NAMALWA (cell line): ENCODE data around the gene DDX51.

Experiments used
- DNase-seq: peaks from one replicate; pipeline ENCODE4 v3.0.0-alpha.2; 2015; ENCODE audit warnings: low spot score

The DDX51 gene

GRCh38 chr12:132166801-132167591 lies 22.9 kb upstream of the DDX51 start:
- no peak for DNase-seq

DNA sequence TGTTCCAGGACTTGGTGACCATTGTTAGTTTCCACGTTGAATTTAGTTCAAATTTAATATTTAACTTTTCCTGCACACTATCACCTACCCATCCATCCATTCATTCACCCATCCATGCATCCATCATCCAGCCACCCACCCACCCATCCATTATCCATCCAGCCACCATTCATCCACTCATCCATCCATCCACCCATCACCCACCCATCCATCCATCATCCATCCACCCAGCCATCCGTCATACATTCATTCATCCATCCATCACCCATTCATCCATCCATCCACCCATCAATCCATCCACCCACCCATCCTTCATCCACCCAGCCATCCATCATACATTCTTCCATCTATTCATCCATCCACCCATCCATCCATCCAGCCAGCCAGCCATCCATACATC lies 22.0 kb upstream of the DDX51 start:
- DNase-seq = no peak

DNA sequence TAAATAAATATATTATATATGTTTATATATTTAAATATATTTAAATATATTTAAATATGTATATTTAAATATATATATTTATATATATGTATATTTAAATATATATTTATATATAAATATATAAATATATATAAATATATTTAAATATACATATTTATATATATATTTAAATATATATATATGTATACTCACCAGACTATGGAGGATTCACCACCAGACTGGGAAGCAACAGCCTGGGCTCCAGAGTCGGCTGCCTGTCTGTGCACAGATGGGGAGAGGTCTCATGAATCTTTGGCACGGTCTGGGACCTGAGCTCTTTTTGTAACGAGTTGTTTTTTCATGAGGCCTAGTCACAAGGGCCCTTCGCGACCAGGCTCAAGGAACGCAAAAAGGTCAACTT lies 21.5 kb upstream of the DDX51 start:
- DNase-seq = no peak

- no peak for DNase-seq
These were observed 20.3 kb upstream of the DDX51 start for GRCh38 chr12:132164426-132164825.

DNA sequence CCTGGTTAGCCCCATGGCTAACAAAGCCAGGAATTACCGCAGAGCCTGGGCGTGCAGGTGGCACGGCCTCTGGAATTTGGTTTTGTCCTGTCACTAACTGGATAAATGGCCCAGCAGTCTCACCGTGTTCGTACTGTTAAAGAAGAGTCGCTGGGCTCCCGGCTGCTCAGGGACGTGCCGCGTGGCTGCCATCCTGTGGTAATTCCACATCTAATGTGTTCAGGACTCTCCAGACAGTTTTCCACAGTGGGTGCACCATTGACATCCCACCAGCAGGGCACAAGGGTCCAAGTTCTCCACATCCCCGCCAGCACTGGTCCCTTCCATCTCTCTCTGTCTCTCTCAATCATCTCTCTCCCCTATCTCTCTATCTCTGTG lies 19.8 kb upstream of the DDX51 start:
- DNase-seq = no peak

DNA sequence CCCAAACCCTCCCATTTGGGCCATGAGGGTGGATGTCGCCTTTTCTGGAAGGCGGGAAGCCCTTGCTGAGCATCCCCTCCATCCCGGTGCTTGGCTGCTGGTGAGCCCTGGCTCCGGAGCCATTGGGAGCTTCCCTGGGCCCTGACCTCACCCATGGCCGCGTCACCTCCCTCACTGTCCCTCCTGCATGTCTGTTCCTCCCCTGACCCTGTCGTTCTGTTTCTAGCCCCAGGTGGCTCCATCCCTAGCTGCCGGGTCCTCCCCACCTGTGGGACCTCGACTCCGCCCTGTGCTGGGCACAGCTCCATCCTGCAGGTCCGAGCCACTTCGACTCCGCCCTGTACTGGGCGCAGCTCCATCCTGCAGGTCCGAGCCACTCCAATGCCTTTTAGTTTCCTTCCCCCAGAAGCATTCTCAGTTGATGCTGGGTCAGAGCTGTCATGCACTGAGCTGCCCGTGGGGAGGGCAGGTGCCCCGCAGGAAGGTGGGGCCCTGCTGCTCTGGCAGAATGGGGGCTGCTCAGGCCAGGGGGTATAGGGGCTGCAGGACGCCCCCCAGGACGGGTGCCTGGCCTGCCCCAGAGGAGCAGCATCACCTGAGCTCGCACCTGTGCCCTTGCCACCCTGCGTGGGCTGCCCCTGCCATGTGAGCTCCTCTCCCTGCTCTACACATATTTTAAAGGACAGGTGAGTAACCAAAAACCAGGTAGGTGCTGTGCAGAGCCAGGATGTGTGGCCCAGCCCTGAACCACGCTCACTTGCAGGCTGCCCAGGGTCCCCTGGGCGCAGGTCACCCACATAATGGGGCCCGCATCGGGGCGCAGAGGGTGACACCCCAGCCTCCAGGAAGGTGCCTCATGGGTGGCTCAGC lies 19.2 kb upstream of the DDX51 start:
- DNase-seq = no peak

- no peak for DNase-seq
These were observed 18.5 kb upstream of the DDX51 start for GRCh38 chr12:132162508-132163031.

DNA sequence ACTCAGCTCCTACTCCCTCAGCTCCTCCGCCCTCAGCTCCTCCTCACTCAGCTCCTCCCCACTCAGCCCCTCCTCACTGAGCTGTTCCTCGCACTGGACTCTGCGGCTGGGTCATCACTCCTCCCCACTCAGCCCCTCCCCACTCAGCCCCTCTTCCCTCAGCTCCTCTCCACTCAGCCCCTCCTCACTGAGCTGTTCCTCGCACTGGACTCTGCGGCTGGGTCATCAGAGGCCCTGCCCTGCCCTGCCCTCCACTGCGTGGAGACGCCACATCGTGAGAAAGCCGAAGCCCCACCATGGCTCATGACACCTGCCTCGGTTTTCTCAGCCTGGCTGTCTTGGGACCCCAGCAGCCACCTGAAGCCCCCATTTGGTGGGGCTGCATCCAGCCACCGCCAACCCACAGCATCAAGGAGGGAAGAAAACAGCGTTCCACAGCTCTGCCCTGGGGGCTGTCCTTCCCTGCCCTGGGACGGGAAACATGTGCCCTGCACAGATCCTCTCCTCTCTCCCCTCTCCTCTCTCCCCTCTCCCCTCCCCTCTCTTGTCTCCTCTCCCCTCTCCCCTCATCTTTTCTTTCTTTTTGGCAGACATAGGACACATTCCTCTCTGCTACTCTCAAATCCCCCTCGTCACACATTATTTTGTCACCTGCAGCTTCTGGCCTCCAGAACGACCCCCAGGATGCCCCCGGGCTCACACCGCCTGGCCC lies 17.8 kb upstream of the DDX51 start:
- no peak for DNase-seq

DNA sequence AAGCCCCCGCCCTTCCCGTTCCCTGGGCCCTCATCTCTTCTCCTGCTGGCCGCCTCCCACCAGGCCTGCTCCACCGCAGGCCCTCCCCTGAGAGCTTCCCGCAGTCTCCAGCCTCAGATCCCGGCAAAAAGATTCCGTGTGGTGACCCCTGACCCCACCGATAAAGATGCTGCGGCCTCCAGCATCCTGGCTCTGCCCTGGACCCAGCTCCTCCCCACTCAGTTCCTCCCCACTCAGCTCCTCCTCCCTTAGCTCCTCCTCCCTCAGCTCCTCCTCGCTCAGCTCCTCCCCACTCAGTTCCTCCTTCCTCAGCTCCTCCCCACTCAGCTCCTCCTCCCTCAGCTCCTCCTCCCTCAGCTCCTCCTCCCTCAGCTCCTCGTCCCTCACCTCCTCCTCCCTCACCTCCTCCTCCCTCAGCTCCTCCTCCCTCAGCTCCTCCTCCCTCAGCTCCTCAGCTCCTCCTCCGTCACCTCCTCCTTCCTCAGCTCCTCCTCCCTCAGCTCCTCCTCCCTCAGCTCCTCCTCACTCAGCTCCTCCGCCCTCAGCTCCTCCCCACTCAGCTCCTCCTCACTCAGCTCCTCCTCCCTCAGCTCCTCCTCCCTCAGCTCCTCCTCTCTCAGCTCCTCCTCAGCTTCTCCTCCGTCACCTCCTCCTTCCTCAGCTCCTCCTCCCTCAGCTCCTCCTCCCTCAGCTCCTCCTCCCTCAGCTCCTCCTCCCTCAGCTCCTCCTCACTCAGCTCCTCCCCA lies 17.1 kb upstream of the DDX51 start:
- DNase-seq = peak; percentile 47

- DNase-seq = no peak
These were observed 16.5 kb upstream of the DDX51 start for GRCh38 chr12:132160601-132161035.

DNA sequence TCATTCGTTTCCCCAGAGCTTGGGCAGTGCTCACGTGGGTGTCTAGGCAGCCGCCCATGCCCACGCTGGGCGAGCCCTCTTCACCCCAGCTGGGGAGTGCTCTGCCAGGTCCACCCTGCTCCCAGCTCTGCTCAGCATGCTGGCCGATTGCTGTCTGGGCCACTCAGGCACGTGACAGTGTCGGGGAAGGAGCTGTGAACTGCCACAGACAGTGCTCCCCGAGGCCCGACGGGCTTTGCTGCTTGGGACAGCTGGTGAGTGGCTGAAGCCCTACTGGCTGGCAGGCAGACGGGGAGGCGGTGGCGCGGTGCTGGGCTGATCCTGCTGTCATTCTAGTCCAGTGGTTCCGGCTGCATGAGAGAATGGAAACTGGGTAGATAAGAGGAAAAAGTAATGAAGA lies 15.9 kb upstream of the DDX51 start:
- no peak for DNase-seq

- DNase-seq = no peak
These were observed 15.5 kb upstream of the DDX51 start for GRCh38 chr12:132159555-132160003.

DNA sequence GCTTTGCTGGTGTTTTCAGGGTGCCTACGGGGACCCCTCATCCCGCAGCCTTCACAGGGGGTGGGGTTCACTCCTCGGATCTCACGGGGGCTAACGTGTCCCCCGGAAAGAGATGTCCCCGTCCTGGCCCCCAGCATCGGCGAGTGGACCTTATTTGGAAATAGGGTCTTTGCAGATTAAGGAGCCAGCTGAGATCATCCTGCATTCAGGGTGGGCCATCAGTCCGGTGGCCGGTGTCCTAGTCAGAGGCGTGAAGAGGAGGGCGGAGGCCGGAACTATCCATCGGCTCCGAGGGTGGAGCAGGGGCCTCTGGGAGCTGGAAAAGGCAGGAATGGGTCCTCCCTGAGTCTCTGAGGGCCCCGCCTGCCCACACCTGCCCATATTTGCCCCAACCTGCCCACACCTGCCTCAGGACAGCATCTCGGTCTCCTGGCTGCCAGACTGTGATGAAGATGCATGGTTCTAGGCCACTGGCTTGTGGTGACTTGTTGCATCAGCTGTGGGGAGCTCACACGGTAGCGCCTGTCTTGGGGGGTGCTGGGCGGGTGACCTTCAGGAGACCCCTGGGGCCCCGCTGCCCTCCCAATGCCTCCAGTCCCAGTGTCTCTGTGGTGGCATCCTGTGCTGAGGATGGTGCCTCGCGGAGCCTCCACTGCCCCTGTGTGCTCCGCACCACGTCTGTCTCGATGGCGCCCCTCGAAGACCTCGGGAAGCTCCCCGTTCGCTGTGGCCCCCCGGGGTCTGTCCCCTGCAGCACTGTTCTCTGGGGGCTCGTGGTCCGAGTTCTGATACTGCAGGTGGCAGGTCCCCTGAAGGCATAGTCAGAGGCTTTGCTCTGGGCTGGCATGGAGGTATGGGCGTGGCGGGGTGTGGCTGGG lies 14.8 kb upstream of the DDX51 start:
- DNase-seq = no peak

- no peak for DNase-seq
These were observed 13.8 kb upstream of the DDX51 start for GRCh38 chr12:132157733-132158409.

- no peak for DNase-seq
These were observed 12.6 kb upstream of the DDX51 start for GRCh38 chr12:132156573-132157325.

DNA sequence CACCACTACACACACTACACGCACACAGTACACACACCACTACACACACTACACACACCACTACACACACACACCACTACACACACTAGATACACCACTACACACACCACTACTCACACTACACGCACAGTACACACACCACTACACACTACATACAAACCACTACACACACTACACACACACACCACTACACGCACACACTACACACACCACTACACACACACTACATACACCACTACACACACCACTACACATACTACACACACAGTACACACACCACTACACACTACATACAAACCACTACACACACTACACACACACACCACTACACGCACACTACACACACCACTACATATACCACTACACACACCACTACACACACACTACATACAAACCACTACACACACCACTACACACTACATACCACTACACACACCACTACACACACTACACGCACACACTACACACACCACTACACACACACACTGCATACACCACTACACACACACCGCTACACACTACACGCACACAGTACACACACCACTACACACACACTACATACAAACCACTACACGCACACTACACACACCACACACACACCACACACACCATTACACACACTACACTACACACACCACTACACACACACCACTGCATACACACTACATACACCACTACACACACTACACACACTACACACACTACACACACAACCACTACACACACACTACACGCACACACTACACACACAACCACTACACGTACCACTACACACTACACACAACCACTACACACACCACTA lies 11.9 kb upstream of the DDX51 start:
- DNase-seq = no peak

GRCh38 chr12:132154941-132155770 lies 11.0 kb upstream of the DDX51 start:
- peak; percentile 57 for DNase-seq
